NCI-H2081 treated with DMSO at 0.1 percent for 48 hours (cell line): ENCODE data around the gene PRKG2.

Experiments used
- DNase-seq: peaks from one replicate; lab custom pipeline; 2025; lab: John Stamatoyannopoulos, UW

PRKG2 gene

GRCh38 chr4:81215931-81216330, 909 bp upstream of the PRKG2 start:
- DNase-seq = no peak

GRCh38 chr4:81214144-81214880, 710 bp downstream of the PRKG2 start:
- no peak for DNase-seq

- DNase-seq = no peak
Observed at GRCh38 chr4:81213671-81214070, 1.4 kb downstream of the PRKG2 start.

DNA sequence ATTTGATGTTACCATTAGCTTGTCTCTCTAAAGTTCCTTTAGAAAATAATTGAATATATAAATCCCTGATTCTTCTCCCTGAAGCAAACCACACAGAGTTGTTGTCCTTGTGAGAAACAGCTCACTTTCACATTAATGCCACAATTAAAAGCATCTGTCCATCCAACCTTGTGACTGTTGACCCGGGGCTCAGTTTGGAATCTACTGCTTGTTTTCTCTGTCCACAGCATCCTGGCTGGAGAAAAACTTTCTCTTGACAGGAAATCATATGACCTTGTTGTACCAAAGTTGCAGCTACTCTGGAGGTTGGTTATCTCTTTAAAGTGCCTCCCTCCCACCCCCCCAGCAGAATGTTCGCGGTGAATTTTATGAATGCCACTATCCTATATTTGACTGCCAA, 3.1 kb downstream of the PRKG2 start:
- no peak for DNase-seq

DNA sequence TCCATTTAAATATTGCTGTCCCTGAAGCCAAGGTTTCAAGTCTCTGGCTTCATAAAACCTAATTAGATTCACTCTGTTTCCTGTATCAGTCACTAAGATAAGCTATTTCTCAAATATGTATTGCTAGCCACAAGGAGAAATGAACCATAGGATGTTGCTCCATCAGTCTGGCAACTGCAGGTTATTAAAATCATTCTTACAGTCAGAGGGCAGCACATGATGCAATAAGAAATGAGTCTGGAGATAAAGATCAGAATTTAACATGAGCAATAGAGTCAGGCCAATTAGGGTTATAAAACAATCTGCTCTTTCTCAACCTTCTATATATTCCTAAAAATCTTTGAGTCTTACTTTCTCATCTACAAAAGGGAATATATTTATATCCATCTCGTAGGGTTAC, 7.2 kb downstream of the PRKG2 start:
- DNase-seq = no peak

DNA sequence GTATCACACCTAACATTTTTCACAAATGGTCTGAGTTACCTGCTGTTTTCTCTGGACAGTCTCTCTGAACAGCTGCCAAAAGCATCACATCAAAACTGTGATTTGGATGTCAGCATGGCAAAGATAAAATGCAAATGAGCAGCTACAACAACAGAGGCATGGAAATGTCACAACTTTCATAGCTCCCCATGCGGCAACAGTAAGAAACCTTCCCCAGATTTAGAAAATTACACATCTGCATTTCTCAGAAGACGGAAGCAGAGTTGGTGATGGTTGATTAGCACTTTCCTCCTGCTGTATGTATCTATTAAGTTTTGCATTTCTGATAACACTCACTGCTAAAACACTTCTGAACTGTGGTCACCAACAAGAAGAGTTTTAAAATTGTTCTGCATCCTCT, 9.7 kb downstream of the PRKG2 start:
- DNase-seq = no peak

DNA sequence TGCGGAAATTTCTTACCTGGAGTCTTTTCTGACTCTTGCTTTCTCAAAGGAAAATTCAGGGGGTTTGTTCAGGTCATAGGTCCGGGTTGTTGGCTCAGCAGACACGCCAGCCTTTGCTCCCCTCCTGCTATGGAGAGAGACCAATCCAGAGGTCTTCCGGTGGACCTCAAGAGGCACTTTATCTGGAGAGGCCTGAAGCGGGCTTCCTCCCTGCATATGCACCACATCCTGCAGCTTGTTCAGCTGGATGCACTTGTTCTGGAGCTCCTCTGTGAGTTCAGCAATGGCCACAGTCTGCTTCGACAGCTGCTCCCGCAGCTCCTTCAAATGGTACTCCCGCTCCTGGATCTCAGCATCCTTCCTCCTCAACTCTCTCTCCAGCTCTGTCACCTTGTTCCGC, 10.5 kb downstream of the PRKG2 start:
- DNase-seq = no peak

DNA sequence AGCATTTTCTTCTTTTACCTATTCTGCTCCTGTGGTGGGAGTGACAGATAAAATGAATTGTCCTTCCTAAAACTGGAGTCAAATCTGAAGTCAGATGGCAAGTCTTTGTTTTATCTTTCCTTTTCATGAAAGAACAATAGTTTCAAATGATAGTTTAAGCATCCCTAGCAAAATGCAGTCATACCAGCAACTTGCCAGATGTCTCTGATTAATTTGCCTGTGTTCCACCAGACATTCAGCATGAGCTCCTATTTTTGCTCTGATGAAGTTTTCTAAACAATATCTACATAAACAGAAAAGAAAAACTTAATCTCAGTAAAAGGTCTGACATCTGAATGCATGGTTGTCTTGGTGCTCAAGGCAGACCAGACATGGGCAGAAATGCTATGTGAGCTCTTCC, 15.2 kb downstream of the PRKG2 start:
- DNase-seq = no peak

DNA sequence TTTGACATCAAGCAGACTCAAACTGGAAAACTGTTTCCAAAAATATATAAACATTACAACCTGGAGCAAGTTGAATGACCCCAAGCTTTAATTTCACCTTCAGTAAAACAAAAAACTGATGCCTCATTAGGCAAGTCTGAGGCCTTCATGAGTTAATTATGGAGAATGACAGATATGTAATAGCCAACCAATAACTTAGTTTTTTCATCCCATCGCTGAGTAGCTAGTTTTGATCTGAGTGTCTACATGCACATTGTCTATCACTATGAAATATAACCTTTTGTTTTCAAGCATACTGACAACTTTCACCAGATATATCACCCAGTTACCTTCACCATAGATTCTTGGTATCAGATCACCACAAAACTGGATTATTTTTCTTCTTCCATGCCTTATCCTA, 16.4 kb downstream of the PRKG2 start:
- DNase-seq = no peak

DNA sequence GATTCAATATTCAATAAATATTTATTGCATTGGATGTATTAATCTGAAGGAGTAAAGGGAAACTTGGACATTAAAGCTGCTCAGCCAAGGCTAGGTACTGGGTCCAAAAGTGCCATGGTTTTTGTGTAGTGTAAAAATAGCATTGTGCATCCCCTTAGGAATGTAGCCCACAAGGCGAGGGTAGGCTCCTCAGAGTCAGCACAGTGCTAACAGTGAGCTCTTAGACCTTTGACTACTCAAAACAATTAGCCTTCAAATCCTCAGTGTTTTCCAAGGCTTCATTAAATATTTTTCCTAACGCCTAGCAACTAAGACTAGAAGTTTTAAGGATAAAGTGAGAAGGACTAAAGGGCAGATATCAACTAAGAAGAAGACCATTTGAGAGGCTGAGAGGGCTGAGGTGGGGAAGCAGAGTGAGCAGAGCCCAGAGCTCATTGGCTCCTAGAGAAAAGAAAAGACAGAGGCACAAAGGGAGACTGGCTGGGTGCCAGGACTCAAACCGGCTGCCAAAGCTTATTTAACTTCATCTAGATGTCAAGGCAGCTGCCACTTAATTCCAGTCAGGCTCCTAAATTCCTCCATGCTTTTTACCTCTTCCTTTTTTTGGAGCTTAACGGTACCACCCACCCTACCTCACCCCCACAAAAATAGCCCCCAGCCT, 17.0 kb downstream of the PRKG2 start:
- DNase-seq = peak; percentile 13

DNA sequence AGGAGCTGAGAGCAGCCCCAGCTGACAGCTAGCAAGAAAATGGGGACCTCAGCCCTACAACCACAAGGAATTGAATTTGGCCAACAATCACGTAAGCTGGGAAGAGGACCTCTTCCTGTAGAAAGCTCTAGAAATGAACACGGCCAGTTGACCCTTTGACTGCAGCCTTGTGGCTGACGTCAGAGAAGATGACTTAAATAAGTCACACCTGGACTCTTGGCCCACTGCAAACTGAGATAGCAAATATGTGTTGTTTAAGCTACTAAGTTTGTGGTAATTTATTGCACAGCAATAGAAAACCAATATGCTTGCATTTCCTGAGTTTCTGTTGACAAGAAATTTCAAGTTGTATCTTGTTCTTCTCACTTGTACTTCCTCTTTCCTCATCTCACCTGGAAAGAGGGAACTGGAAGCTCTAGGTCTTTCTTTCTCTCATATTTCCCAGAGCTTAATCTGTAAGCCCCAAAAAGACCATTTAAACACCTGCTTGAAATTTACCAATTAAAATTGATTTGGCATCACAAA, 18.8 kb downstream of the PRKG2 start:
- DNase-seq = no peak

- no peak for DNase-seq
Observed at GRCh38 chr4:81195475-81195874, 19.5 kb downstream of the PRKG2 start.

- DNase-seq = no peak
Observed at GRCh38 chr4:81194286-81194685, 20.7 kb downstream of the PRKG2 start.

DNA sequence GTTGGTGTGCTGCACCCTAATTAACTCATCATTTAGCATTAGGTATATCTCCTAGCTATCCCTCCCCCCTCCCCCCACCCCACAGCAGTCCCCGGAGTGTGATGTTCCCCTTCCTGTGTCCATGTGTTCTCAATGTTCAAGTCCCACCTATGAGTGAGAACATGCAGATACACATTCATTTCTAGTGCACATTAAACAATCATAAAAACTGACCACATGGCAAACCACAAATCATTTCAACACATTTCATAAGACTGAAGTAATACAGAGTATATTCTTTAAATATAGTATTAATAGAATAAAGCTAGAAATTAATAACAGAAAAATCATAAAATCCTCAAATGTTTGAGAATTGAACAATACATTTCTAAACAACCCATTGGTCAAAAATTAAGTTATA, 34.1 kb downstream of the PRKG2 start:
- no peak for DNase-seq

DNA sequence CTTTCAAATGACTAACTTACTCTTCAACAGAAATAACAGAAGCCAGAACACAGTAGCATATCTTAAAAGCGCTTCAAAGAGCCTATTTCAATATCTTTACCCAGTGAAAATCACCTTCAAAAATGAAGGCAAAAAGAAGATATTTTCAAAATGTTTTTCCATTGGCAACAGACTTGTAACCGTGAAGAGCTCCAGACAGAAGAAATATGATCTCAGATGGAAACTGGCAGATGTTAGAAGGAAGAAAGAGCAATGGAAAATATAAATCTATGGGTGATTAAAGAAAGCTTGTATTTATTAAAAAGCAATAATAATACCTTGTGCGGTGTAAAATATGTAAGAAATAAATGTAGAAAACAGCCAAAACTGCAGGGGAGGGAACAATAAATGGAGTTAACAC, 35.7 kb downstream of the PRKG2 start:
- DNase-seq = no peak

DNA sequence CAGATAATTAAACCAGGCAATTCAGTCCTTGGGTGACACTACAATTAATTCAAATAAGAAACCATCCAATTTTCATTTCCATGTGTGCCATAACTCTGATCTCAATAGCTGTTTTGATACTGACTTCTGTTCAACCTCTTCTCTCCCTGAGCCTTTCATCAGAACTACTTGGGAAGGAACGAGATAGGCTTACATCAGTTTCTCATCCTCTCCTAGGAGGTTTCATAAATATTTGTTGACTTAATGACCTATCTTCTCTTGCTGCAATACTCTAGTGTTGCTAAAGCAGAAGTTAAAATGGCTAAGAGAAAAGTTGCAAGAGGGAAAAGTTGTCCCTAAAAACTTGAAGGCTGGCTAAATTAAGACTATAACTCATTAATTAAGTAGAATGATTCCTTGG, 41.8 kb downstream of the PRKG2 start:
- no peak for DNase-seq

- DNase-seq = no peak
Observed at GRCh38 chr4:81166458-81167160, 48.4 kb downstream of the PRKG2 start.

GRCh38 chr4:81165861-81166430, 49.1 kb downstream of the PRKG2 start:
- no peak for DNase-seq

- no peak for DNase-seq
Observed at GRCh38 chr4:81164623-81165416, 50.2 kb downstream of the PRKG2 start.

DNA sequence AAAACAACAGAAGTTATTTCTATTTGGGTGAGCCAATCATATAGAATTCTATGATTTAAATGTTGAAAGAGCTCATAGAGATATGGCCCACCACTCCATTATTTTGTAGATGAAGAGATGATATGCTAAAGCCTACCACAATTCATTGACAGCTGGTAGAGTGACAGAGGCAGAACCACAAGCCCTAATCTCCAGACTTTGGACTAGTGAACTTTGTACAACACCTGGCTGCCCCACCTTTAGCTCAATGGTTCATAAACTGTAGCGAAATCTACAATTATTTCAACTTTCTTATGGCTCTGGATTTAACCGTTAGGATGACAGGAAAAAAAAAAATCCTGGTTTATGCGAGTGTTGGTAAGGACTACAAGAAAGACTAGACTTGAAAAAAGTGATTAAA, 50.9 kb downstream of the PRKG2 start:
- no peak for DNase-seq

- DNase-seq = no peak
Observed at GRCh38 chr4:81162752-81163458, 52.1 kb downstream of the PRKG2 start.
